GM21723 (cell line): ENCODE measurements around the gene TXLNB.
"Not testable (repeated sequence)": the region's sequence is repeated elsewhere in the genome, so short reads cannot be mapped to it uniquely, and the experiment has no call there.

Experiments
- ATAC-seq: cut with Tn5 transposase; IDR thresholded peaks from one replicate; pipeline ENCODE4 v1.9.1; 2021; ENCODE audit warnings: mild to moderate bottlenecking, moderate library complexity; ENCODE audit not compliant: unreplicated experiment

Gene TXLNB

GRCh38 chr6:139311831-139312230, 20.0 kb upstream of the TXLNB start:
- ATAC-seq: no peak

- ATAC-seq: no peak
These were observed 17.3 kb upstream of the TXLNB start for GRCh38 chr6:139308936-139309603.

- peak; percentile 70 for ATAC-seq
These were observed 16.6 kb upstream of the TXLNB start for GRCh38 chr6:139308286-139308916.

GRCh38 chr6:139306291-139306981, 14.6 kb upstream of the TXLNB start:
- ATAC-seq: no peak

- ATAC-seq: no peak
These were observed 11.4 kb upstream of the TXLNB start for GRCh38 chr6:139303185-139303584.

GRCh38 chr6:139297921-139298320, 6.1 kb upstream of the TXLNB start:
- no peak for ATAC-seq

GRCh38 chr6:139296927-139297326, 5.1 kb upstream of the TXLNB start:
- no peak for ATAC-seq

- ATAC-seq: no peak
These were observed 4.1 kb upstream of the TXLNB start for GRCh38 chr6:139295901-139296300.

GRCh38 chr6:139294090-139294489, 2.3 kb upstream of the TXLNB start:
- ATAC-seq: no peak

- not testable (repeated sequence) for ATAC-seq
These were observed 1.4 kb upstream of the TXLNB start for GRCh38 chr6:139293230-139293629.

GRCh38 chr6:139290787-139291311, 949 bp downstream of the TXLNB start:
- peak; percentile 84 for ATAC-seq

- ATAC-seq: no peak
These were observed 2.6 kb downstream of the TXLNB start for GRCh38 chr6:139289233-139289632.

GRCh38 chr6:139288496-139289040, 3.2 kb downstream of the TXLNB start:
- ATAC-seq: no peak

GRCh38 chr6:139287868-139288267, 3.9 kb downstream of the TXLNB start:
- no peak for ATAC-seq

- not testable (repeated sequence) for ATAC-seq
These were observed 5.4 kb downstream of the TXLNB start for GRCh38 chr6:139286438-139286837.

GRCh38 chr6:139285590-139285989, 6.2 kb downstream of the TXLNB start:
- ATAC-seq: no peak

GRCh38 chr6:139284789-139285188, 7.0 kb downstream of the TXLNB start:
- ATAC-seq: no peak

GRCh38 chr6:139282684-139283083, 9.1 kb downstream of the TXLNB start:
- no peak for ATAC-seq

- no peak for ATAC-seq
These were observed 13.6 kb downstream of the TXLNB start for GRCh38 chr6:139278190-139278589.

GRCh38 chr6:139277587-139277986, 14.2 kb downstream of the TXLNB start:
- no peak for ATAC-seq

- no peak for ATAC-seq
These were observed 14.6 kb downstream of the TXLNB start for GRCh38 chr6:139277161-139277560.
